Measurements from ENCODE around the gene EBI3. TPM values are rescaled to one million over a fixed set of nuclear protein-coding genes. Genes with fewer than 3 reads are reported as not detected.

The EBI3 gene
- total RNA-seq, 1 experiment from 2014 or later: not detected

GRCh38 chr19:4213116-4213515 lies 16.2 kb upstream of the EBI3 start:
- intact Hi-C loops (cut with micrococcal nuclease): no loop called here
- Histone ChIP-seq H3K9ac (ENCODE audit: low read length) (no peak overlapping the region), H2AFZ (ENCODE audit: low read length) (no peak overlapping the region), H3K9me2 (replicated peaks; ENCODE audit: low read length) (no peaks in the 10 kb centered on the region), H3K79me2 (ENCODE audit: low read length) (no peaks in the 10 kb centered on the region), H3K4me2 (ENCODE audit: low read length) (no peak overlapping the region), H4K20me1 (ENCODE audit: low read length) (no peaks in the 10 kb centered on the region), H3K4me3 (ENCODE audit: low read length) (no peak overlapping the region), H3K9me3 (ENCODE audit: low read length) (no peaks in the 10 kb centered on the region), H3K36me3 (ENCODE audit: low read depth, low read length) (no peaks in the 10 kb centered on the region), H3K27me3 (ENCODE audit: low read length) (no peaks in the 10 kb centered on the region), H3K4me1 (ENCODE audit: insufficient read depth, low read length) (peaks cover 7% of the 10 kb centered on the region; the same call in 1 of the 2 replicates), H3F3A (ENCODE audit: low read length, unreplicated experiment) (no peaks in the 10 kb centered on the region), H3K27ac (ENCODE audit: low read length) (no peak overlapping the region)
- no TSS peak for BruUV-seq (replicated peaks)
- TF ChIP-seq CTCF (conservative IDR thresholded peaks at IDR 0.05; ENCODE audit: low read depth, low read length): no peak
- ChIA-PET CTCF (no interaction called here), POLR2A (ENCODE audit: unreplicated experiment) (no interaction called here)
- ATAC-seq (no peak), DNase-seq (no peak)

- H4K20me1 ChIP-seq (ENCODE audit: low read length): no peaks in the 10 kb centered on the region
- H3K4me3 ChIP-seq (ENCODE audit: low read length): no peak overlapping the region
- no peaks in the 10 kb centered on the region for H3K79me2 ChIP-seq (ENCODE audit: low read length)
- TF ChIP-seq EZH2 (IDR thresholded peaks at IDR 0.05; ENCODE audit: low read length, unreplicated experiment) (no peak), EZH2phosphoT487 (IDR thresholded peaks at IDR 0.05; ENCODE audit: borderline replicate concordance, low read length) (no peak), CTCF (conservative IDR thresholded peaks at IDR 0.05; ENCODE audit: low read depth, low read length) (no peak)
- H3K9ac ChIP-seq (ENCODE audit: low read length): no peak overlapping the region
- no peaks in the 10 kb centered on the region for H3K27me3 ChIP-seq (ENCODE audit: low read length)
- H2AFZ ChIP-seq (ENCODE audit: low read length): no peak overlapping the region
- H3K4me2 ChIP-seq (ENCODE audit: low read length): no peak overlapping the region
- DNase-seq: no peak
- H3K9me3 ChIP-seq (ENCODE audit: low read length): no peaks in the 10 kb centered on the region
- ATAC-seq: no peak
- H3K27ac ChIP-seq (ENCODE audit: low read length): no peak overlapping the region
- H3K9me2 ChIP-seq (replicated peaks; ENCODE audit: low read length): no peaks in the 10 kb centered on the region
- CTCF ChIA-PET: no interaction called here
- intact Hi-C loops (cut with micrococcal nuclease): no loop called here
- H3K36me3 ChIP-seq (ENCODE audit: low read depth, low read length): no peaks in the 10 kb centered on the region
- POLR2A ChIA-PET (ENCODE audit: unreplicated experiment): no interaction called here
- no peaks in the 10 kb centered on the region for H3F3A ChIP-seq (ENCODE audit: low read length, unreplicated experiment)
- BruUV-seq (replicated peaks): no TSS peak
- peaks cover 7% of the 10 kb centered on the region; the same call in 1 of the 2 replicates for H3K4me1 ChIP-seq (ENCODE audit: insufficient read depth, low read length)
Measured at GRCh38 chr19:4215807-4216206, 13.5 kb upstream of the EBI3 start.

GRCh38 chr19:4216846-4217245 lies 12.5 kb upstream of the EBI3 start:
- ChIA-PET POLR2A (ENCODE audit: unreplicated experiment) (no interaction called here), CTCF (no interaction called here)
- Histone ChIP-seq H3K27ac (ENCODE audit: low read length) (no peak overlapping the region), H3K4me2 (ENCODE audit: low read length) (no peak overlapping the region), H3K9ac (ENCODE audit: low read length) (no peak overlapping the region), H4K20me1 (ENCODE audit: low read length) (no peaks in the 10 kb centered on the region), H3K4me1 (ENCODE audit: insufficient read depth, low read length) (peaks cover 7% of the 10 kb centered on the region; the same call in 1 of the 2 replicates), H3K36me3 (ENCODE audit: low read depth, low read length) (no peaks in the 10 kb centered on the region), H3K4me3 (ENCODE audit: low read length) (no peak overlapping the region), H3K9me2 (replicated peaks; ENCODE audit: low read length) (no peaks in the 10 kb centered on the region), H3F3A (ENCODE audit: low read length, unreplicated experiment) (no peaks in the 10 kb centered on the region), H3K9me3 (ENCODE audit: low read length) (no peaks in the 10 kb centered on the region), H3K27me3 (ENCODE audit: low read length) (no peaks in the 10 kb centered on the region), H3K79me2 (ENCODE audit: low read length) (no peaks in the 10 kb centered on the region), H2AFZ (ENCODE audit: low read length) (no peak overlapping the region)
- ATAC-seq (no peak), DNase-seq (no peak)
- BruUV-seq (replicated peaks): no TSS peak
- no peak for TF ChIP-seq EZH2 (IDR thresholded peaks at IDR 0.05; ENCODE audit: low read length, unreplicated experiment)
- no peak for TF ChIP-seq EZH2phosphoT487 (IDR thresholded peaks at IDR 0.05; ENCODE audit: borderline replicate concordance, low read length)
- TF ChIP-seq CTCF (conservative IDR thresholded peaks at IDR 0.05; ENCODE audit: low read depth, low read length): no peak
- intact Hi-C loops (cut with micrococcal nuclease): no loop called here

Measured in PC-3 (cell line).